K562 (cell line): ENCODE results near the gene PA2G4. TPM values are rescaled to one million over a fixed set of nuclear protein-coding genes. Genes with fewer than 3 reads are reported as not detected.

Source experiments
- KDM4B ChIP-seq, 2 experiments: fragments of 450-650 bp in 1 of 2; sonication (generic) in 1 of 2; IDR thresholded peaks; 2 replicates each; pipeline ENCODE4 v1.6.1; 2016 to 2017; ENCODE audit warnings: borderline replicate concordance in 2 of 2, antibody characterized with exemption in 1 of 2, low read depth in 1 of 2, mild to moderate bottlenecking in 1 of 2
- MAZ ChIP-seq, 2 experiments: fragments of 450-650 bp in 1 of 2; sonication (generic) in 1 of 2; formaldehyde crosslinking; IDR thresholded peaks in 1 of 2; conservative IDR thresholded peaks in 1 of 2; 2 replicates each; pipeline versions ENCODE4 v1.4.0 to v1.5.0; 2020; ENCODE audit warnings: mild to moderate bottlenecking in 1 of 2, missing genetic modification reagents in 1 of 2
- MEF2A ChIP-seq: IDR thresholded peaks from 2 replicates; pipeline ENCODE4 v1.6.1; 2011; ENCODE audit warnings: low read depth, mild to moderate bottlenecking, low read length, moderate library complexity; ENCODE audit not compliant: control insufficient read depth
- MYC ChIP-seq, 2 experiments: fragments of 250-450 bp in 1 of 2; sonication (Bioruptor Pico) in 1 of 2; IDR thresholded peaks; 2 replicates each; pipeline versions ENCODE4 v1.5.1 to v1.6.1; 2012 to 2021; ENCODE audit warnings: low read depth in 2 of 2, borderline replicate concordance in 1 of 2, improper control_type of control experiment in 1 of 2, low read length in 1 of 2, mild to moderate bottlenecking in 1 of 2, moderate library complexity in 1 of 2
- TAF9B ChIP-seq: fragments of 450-650 bp; IDR thresholded peaks from 2 replicates; pipeline ENCODE4 v1.6.1; 2018; ENCODE audit warnings: mild to moderate bottlenecking; ENCODE audit not compliant: partially characterized antibody
- TEAD4 ChIP-seq, 2 experiments: sonication (generic) in 1 of 2; formaldehyde crosslinking in 1 of 2; IDR thresholded peaks; 2 replicates each; pipeline versions ENCODE4 v1.6.1 to v1.8.0; 2012 to 2022; ENCODE audit warnings: borderline replicate concordance in 1 of 2, inconsistent platforms in 1 of 2, low read length in 1 of 2, mild to moderate bottlenecking in 1 of 2, missing genetic modification reagents in 1 of 2
- ZBED1 ChIP-seq: IDR thresholded peaks from 2 replicates; pipeline ENCODE4 v1.6.1; 2014
- ZNF589 ChIP-seq: fragments of 200-800 bp; sonication (Bioruptor generic); IDR thresholded peaks from 2 replicates; pipeline ENCODE4 v1.6.1; 2016; ENCODE audit warnings: low read depth, missing genetic modification characterization, missing compliant biosample characterization
- ZSCAN29 ChIP-seq: fragments of 450-650 bp; IDR thresholded peaks from 2 replicates; pipeline ENCODE4 v1.6.1; 2017
- polyA plus RNA-seq, 8 experiments: library from polyadenylated mRNA; depleted of rRNA in 4 of 8; stranded (reverse) in 5 of 8; unstranded in 3 of 8; fragments of >200 nt; fragmentation: Nextera tagmentation in 2 of 8; fragmentation: Illumina TruSeq in 1 of 8; extraction: Ambion mirVana in 2 of 8; extraction: Trizol in 1 of 8; gene quantifications; 2 replicates each; pipeline versions ENCODE4 v1.2.1 to v1.2.3, GENCODE V29; 2011 to 2014; ENCODE audit warnings: inconsistent platforms in 1 of 8, missing spikeins in 1 of 8
- total RNA-seq, 7 experiments: library from RNA; depleted of rRNA in 6 of 7; stranded (reverse); fragments of >200 nt in 6 of 7; fragmentation: Illumina TruSeq in 2 of 7; extraction: Trizol in 2 of 7; gene quantifications; 2 replicates each; pipeline versions ENCODE4 v1.2.1 to v1.2.3, GENCODE V29; 2011 to 2021; ENCODE audit warnings: low replicate concordance in 1 of 7
- TF ChIP-seq, protein P1 (sequence below), 2 experiments: fragments of 450-650 bp; IDR thresholded peaks; 2 replicates each; pipeline ENCODE4 v1.6.1; 2016; ENCODE audit warnings: mild to moderate bottlenecking in 2 of 2, borderline replicate concordance in 1 of 2, low read depth in 1 of 2, moderate library complexity in 1 of 2
- TF ChIP-seq, protein P2 (sequence below), 2 experiments: IDR thresholded peaks; 2 replicates each; pipeline ENCODE4 v1.6.1; 2011; ENCODE audit warnings: borderline replicate concordance in 1 of 2, control low read depth in 1 of 2, low read depth in 1 of 2, low read length in 1 of 2, mild to moderate bottlenecking in 1 of 2, mixed read lengths in 1 of 2, moderate library complexity in 1 of 2; ENCODE audit not compliant: insufficient read depth in 1 of 2, insufficient read length in 1 of 2, poor library complexity in 1 of 2, severe bottlenecking in 1 of 2; ENCODE audit errors: extremely low read depth in 1 of 2
- TF ChIP-seq, protein P3 (sequence below): sonication (generic); formaldehyde crosslinking; IDR thresholded peaks from 2 replicates; pipeline ENCODE4 v1.9.0; 2022; ENCODE audit warnings: mild to moderate bottlenecking, missing genetic modification reagents

PA2G4 gene
- total and polyA plus RNA-seq, 9 of the 15 experiments (the other 6 are each of a cell fraction or from before 2014, with no cell fraction given), result 230 to 925 (median 638) TPM

DNA sequence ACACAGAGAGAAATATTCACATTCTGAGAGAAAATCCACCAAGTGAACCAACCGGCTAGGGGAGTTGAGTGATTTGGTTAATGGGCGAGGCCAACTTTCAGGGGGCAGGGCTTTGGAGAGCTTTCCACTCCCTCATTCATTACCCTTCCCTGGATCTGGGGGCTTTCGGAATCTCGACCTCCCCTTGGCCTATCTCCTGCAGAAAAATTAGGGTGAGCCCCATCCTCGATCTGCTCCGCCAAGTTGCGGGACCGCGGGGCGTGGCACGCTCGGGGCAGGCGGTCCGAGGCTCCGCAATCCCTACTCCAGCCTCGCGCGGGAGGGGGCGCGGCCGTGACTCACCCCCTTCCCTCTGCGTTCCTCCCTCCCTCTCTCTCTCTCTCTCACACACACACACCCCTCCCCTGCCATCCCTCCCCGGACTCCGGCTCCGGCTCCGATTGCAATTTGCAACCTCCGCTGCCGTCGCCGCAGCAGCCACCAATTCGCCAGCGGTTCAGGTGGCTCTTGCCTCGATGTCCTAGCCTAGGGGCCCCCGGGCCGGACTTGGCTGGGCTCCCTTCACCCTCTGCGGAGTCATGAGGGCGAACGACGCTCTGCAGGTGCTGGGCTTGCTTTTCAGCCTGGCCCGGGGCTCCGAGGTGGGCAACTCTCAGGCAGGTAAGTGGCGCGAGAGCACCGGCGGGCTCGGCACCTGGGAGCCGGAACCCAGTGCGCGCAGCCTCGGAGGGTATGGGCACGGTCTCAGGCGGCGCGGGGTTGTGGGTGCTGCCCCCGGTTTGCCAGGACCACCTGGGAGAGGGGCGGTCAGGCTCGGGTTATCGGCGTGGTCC, 24.4 kb upstream of the PA2G4 start, which contains the start of gene ERBB3 (continued):
- TF ChIP-seq, protein P1, sequence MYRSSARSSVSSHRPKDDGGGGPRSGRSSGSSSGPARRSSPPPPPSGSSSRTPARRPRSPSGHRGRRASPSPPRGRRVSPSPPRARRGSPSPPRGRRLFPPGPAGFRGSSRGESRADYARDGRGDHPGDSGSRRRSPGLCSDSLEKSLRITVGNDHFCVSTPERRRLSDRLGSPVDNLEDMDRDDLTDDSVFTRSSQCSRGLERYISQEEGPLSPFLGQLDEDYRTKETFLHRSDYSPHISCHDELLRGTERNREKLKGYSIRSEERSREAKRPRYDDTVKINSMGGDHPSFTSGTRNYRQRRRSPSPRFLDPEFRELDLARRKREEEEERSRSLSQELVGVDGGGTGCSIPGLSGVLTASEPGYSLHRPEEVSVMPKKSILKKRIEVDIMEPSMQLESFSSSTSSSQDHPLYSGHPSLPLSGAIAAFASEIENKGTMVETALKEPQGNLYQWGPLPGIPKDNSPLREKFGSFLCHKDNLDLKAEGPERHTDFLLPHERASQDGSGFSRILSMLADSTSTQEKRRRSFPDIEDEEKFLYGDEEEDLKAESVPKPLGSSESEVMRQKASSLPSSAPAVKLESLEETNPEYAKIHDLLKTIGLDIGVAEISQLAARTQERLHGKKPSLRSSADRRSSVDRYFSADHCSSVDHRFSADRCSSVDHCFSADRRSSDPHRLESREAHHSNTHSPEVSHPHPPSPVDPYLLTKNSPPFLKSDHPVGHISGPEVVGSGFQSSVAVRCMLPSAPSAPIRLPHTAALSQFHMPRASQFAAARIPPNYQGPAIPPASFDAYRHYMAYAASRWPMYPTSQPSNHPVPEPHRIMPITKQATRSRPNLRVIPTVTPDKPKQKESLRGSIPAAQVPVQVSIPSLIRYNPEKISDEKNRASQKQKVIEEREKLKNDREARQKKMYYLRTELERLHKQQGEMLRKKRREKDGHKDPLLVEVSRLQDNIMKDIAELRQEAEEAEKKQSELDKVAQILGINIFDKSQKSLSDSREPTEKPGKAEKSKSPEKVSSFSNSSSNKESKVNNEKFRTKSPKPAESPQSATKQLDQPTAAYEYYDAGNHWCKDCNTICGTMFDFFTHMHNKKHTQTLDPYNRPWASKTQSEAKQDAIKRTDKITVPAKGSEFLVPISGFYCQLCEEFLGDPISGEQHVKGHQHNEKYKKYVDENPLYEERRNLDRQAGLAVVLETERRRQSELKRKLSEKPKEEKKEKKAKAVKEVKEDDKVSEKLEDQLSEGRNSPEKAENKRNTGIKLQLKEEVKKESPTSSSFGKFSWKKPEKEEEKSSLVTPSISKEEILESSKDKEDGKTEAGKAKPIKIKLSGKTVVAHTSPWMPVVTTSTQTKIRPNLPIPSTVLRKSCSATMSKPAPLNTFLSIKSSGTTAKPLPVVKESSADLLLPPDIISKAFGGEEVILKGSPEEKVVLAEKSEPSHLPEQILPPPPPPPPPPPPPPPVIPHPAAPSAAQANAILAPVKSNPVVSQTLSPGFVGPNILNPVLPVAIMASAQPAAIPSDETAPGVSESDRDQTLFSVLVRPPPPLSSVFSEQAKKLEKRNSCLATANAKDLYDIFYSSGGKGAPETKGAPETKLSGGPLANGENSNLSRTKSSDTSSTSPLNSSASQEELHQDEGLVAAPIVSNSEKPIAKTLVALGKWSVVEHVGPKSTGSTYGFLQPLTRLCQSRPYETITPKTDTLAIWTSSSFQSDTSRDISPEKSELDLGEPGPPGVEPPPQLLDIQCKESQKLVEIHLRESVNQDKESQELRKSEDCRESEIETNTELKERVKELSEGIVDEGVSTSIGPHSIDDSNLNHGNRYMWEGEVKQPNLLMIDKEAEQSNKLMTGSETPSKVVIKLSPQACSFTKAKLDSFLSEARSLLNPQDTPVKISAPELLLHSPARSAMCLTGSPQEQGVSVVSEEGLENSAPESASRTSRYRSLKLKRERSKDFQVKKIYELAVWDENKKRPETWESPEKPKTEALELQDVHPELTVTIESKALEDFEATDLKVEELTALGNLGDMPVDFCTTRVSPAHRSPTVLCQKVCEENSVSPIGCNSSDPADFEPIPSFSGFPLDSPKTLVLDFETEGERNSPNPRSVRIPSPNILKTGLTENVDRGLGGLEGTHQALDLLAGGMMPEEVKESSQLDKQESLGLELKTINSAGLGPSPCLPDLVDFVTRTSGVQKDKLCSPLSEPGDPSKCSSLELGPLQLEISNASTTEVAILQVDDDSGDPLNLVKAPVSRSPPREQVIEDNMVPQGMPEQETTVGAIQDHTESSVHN (IDR thresholded peaks at IDR 0.05; ENCODE audit: borderline replicate concordance in 1 of 2, low read depth in 1 of 2), result no peak
- TF ChIP-seq MEF2A (no peak), KDM4B (IDR thresholded peaks at IDR 0.05; ENCODE audit: borderline replicate concordance in 2 of 2, low read depth in 1 of 2) (no peak), ZNF589 (CRISPR knock-in tag) (peak; percentile 67; the same call in 1 of the 2 replicates), MYC (IDR thresholded peaks at IDR 0.05; ENCODE audit: low read depth, low read length) (peak; percentile 56; the same call in 1 of the 2 replicates), MYC (CRISPR knock-in tag; IDR thresholded peaks at IDR 0.05; ENCODE audit: borderline replicate concordance, low read depth) (no peak), ZSCAN29 (peak; percentile 82; the same call in 1 of the 2 replicates), TAF9B (no peak), ZBED1 (peak; percentile 5; the same call in 1 of the 2 replicates), MAZ (CRISPR knock-in tag; conservative IDR thresholded peaks at IDR 0.05 in 1 of 2, IDR thresholded peaks at IDR 0.05 in 1 of 2) (peak; percentile 96 to 99), TEAD4 (IDR thresholded peaks at IDR 0.05; ENCODE audit: low read length) (no peak; the same call in 1 of the 2 replicates), TEAD4 (CRISPR knock-in tag; IDR thresholded peaks at IDR 0.05; ENCODE audit: borderline replicate concordance) (peak; percentile 28; the same call in 1 of the 2 replicates)
- TF ChIP-seq, protein P2, sequence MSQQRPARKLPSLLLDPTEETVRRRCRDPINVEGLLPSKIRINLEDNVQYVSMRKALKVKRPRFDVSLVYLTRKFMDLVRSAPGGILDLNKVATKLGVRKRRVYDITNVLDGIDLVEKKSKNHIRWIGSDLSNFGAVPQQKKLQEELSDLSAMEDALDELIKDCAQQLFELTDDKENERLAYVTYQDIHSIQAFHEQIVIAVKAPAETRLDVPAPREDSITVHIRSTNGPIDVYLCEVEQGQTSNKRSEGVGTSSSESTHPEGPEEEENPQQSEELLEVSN (IDR thresholded peaks at IDR 0.05; ENCODE audit: borderline replicate concordance in 1 of 2, extremely low read depth in 1 of 2, insufficient read depth in 1 of 2, insufficient read length in 1 of 2, low read depth in 1 of 2, low read length in 1 of 2, poor library complexity in 1 of 2, severe bottlenecking in 1 of 2), result peak; percentile 55 to 84
- TF ChIP-seq, protein P3, sequence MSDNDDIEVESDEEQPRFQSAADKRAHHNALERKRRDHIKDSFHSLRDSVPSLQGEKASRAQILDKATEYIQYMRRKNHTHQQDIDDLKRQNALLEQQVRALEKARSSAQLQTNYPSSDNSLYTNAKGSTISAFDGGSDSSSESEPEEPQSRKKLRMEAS (CRISPR knock-in tag), result peak; percentile 84
